ENCODE data around the gene DLG2.

DLG2 gene

DNA sequence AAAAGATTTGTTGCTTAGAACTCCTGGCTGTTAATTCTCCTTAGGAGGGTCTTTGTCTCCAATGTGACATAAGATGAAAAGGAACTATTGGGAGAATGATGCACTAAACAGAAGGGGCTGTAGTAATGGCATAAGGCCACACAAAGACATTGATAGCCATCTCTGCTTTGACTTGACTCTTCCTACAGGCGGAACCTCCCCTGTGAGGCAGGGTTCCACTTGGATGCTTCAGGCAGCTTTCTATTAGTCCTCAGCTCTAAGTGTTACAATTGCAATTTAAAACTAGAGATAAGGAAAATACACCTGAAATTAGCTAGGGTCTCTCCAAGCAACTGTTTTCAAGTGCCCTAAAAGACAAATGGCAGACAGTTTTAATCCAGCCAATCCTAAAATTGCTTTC, 1949.4 kb downstream of the DLG2 start:
- no peak for DNase-seq (ENCODE audit: low spot score)

DNA sequence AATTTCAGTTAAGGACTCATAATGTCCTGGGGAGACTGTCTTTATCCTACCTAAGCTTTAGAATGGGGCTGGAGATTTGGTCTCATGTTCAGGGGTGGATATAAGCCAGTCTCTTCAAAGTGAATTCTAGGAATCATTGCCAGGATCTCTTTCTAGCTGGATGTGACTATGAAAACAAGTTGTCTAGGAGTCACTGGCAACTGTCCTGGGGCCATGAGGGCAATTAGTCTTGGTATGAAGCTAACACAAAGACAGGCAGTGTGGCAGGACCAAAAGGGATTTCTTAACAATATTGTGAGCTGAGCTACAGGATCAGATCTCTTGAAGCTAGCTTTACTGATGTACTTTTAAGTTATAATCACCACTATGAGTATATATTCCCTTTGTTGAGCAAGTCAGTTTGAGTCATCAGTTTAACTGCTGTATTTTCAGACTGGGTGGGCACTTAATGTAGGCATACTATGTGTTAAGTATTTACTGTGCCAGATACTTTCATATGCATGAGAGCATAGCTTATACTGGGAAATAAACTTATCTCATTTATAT, 1951.0 kb downstream of the DLG2 start:
- no peak for DNase-seq (ENCODE audit: low spot score)

DNA sequence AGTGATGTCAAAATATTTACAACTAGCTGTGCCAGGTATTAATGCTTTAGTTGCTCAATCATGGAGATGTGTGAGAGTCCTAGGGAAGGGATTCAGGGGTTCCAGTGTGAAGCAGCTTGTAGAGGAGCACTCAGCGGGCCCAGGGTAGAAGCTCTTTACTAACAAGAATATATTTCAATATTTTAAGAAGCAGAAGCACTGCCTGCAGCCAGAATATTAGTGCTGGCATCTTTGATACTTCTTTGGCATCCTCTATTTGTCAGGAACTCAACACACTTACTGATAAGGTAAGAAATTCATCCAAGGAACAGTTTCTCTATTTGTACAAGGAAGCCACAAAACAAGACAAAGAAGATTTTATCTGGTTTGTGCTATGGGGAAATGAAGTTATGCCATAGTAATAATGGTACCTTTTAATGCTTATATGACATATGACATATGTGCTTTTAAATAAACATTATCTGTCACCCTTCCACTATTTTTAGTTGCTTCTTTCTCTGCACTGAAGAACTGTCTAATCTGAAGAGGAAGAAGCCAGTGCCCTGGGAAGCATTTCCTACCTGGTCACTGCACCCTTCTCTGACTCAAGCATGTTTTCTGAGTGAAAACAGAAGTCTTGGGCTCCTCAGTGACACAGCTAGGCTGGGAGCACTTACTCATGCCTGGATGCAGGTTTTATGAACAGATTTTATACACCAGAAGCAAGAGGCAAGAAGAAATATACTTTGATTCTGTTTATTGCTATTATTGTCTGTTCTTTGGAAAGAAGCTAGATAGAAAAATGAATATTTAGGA, 1952.8 kb downstream of the DLG2 start:
- no peak for DNase-seq (ENCODE audit: low spot score)

DNA sequence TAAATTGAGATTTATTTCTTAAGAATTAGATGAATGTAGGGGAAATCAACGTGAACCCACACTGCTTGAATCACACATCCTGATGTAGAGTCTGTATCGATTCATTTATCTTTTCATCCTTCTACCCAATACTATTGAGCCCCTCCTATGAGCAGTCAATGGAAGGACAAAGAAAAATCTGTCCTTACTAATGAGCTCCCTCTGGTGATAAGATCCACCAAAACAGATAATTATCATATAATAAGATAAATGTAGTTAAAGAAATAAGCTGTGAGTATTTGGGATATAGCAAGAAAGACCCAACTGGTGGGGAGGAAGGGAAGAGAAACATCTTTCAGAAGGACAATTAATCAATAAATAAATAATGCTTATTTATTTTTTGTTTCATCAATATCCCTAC, 1955.9 kb downstream of the DLG2 start:
- DNase-seq (ENCODE audit: low spot score), result no peak

DNA sequence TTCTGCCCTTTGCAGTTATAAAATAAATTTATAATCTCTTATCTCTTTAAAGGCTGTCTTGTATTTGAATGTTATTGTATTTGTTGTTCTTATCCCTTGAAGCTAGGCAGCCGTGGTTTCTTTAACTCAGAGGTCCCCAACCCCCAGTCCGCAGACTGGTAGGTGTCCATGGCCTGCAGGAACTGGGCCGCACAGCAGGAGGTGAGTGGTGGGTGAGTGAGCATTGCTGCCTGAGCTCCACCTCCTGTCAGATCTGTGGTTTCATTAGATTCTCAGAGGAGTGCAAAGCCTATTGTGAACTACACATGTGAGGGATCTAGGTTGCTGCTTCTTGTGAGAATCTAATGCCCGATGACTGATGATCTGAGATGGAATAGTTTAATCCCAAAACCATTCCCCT, 1961.0 kb downstream of the DLG2 start:
- DNase-seq (ENCODE audit: low spot score), result no peak

DNA sequence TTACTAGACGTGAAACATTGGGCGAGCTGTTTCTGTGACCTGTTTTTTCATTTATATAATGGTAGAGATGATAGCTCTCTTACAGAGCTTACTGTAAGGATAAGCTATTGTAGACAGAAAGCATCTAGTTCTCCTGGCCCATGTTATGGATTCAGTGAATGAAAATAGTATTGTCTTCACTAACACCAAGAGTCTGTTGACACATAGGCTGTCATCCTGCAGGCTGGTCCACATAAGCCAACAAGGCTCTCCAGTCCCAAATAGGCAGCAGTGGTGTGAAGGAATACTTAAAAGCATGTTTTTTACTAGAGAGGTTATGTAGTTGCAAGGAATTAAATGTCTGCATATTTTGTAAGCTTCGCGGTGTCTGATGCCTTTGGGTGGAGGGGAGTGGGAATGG, 1963.2 kb downstream of the DLG2 start:
- no peak for DNase-seq (ENCODE audit: low spot score)

DNA sequence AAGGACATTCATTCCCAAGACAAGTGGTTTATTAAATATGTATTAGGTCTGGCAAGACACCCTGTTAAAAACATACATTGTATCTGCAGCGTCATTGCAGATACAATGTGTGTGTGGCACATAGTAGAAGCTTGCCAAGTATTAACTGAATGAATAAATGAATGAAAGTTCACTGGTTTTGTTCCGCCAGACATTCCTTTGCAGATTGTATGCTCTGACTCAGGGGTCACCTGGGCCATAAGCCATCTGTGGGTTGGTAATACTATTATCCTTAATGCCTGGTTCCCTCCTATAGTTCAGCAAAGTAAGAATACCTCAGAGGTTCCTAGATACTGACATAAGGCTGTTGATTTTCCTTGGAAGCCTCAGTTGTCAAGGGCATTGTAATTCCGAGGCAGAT, 1963.7 kb downstream of the DLG2 start:
- no peak for DNase-seq (ENCODE audit: low spot score)

DNA sequence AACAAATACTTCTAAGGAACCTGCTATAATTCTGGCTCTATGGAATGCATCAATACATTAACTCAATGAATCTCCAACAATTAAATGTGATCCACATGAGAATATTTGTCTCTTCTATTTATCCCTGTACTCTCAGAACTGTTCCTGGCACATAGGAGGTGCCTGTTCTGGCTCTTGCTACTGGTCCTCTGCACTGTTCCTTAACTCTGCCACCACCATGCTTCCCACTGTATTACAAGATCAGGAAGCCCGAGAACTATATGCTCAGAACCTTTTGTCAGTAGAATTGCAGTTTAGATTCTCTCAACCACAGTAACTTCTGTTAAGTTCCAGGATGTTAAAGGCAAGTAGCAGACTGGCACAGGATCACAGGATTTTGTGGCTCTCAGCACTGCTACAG, 1964.7 kb downstream of the DLG2 start:
- DNase-seq (ENCODE audit: low spot score), result no peak

DNA sequence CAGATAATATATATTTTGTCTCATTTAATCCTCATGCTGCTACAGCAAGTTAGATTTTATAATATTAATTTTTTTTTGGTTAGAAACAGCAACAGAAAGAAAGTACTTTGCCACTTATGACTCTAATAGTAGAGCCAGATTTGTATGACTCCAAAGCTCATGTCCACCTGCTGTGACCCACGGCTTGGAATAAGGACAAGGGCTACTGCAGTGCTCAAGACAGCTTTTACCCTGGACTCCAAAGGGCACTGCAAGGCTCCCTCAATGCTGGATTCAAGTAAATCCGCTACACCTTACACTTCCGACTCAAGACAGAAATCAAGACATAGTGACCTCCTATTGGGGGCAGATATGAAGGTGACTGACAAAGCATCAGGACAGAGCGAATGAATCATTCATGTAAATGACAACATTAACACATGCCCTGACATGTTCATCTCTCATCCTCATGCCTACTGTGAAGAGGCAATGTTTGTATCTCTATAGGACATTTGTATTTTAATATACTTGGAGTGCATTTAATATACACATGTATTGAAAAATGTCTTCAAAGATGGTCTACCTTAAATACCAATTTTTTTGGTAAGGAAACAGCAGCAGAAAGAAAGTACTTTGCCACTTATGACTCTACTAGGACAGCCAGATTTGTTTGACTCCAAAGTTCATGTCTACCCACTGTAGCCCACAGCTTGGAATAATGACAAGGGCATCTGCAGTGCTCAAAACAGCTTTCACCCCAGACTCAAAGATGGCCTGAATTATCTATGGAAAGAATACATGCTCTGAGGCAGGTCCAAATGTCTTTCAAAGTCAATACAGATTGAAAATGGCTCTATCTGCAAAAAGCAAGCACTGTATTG, 1965.4 kb downstream of the DLG2 start:
- DNase-seq (ENCODE audit: low spot score), result no peak

DNA sequence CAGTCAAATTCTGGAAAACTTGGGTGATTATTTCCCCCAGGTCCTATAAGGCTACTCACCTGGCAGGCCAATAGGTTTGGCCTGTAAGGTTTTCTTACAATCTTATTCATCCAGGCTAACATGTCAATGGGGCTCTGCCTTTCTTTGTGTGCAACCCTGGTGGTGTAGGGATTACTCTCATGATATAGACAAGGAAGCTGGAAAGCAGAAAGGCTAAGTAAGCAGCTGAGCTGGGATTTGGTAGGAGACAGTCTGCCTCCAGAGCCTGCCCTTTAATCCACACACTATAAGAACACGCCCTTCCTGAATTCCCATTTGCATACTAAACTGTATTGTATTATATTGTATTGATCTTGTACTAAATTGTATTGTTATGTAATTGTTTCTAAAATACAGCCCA, 1967.7 kb downstream of the DLG2 start:
- DNase-seq (ENCODE audit: low spot score), result no peak

DNA sequence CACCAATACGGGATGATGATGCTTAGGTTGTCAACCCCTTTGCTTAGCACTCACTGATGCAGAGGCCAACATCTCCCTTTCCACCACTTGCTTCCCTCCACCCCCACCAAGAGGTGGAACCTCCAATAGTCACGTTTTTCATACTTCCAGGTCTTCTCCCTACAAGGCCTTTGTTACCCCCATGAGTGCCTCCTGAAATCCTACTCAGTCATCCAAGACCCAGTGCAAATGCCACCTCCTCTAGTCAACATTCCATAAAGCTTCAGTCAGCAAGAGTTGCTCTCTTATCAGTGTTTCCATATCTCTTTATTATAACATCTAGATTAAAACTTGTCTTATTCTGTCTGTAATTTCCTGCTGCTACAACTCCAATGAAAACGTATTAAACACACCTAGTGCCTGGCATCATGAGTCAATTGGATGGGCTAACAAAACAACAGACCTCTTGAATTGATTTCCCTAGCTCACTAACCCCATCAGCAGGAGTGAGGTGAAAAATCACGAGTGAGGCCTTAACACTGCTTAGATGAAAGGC, 1970.3 kb downstream of the DLG2 start:
- no peak for DNase-seq (ENCODE audit: low spot score)

DNA sequence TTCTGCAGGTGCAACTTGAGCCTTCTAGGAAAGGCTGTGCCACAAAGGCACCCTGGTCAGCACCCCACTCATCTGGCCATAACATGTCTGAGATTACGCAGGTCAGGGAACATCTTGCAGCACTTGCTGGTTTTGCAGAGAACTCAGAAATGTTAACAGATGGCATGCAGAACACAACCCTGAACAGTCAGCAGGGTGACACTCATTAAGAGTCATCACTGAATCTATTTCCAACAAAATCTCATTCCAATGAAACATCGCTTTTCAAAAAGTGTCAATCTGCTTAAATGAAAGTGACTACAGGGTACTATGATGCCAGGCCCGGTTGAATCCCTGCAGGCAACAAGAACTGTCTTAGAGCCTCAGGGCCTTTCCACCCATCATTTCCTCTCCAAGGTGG, 1971.2 kb downstream of the DLG2 start:
- DNase-seq (ENCODE audit: low spot score), result no peak

DNA sequence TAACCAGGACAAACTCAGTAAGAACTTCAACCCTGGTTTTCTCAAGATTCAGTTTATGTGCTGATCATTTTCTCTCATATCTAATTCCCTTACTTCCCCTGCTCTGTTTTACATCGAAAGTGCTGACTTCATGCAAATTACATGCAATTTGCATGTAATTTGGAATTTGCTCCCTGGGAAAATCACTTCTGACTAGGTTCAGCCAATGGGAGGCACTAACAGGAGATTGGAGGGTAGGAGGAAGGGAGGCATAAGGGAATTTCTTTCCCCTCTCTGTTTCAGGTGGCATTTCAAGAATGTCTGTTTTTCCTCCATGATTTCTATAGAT, 1977.7 kb downstream of the DLG2 start:
- DNase-seq (ENCODE audit: low spot score), result no peak

DNA sequence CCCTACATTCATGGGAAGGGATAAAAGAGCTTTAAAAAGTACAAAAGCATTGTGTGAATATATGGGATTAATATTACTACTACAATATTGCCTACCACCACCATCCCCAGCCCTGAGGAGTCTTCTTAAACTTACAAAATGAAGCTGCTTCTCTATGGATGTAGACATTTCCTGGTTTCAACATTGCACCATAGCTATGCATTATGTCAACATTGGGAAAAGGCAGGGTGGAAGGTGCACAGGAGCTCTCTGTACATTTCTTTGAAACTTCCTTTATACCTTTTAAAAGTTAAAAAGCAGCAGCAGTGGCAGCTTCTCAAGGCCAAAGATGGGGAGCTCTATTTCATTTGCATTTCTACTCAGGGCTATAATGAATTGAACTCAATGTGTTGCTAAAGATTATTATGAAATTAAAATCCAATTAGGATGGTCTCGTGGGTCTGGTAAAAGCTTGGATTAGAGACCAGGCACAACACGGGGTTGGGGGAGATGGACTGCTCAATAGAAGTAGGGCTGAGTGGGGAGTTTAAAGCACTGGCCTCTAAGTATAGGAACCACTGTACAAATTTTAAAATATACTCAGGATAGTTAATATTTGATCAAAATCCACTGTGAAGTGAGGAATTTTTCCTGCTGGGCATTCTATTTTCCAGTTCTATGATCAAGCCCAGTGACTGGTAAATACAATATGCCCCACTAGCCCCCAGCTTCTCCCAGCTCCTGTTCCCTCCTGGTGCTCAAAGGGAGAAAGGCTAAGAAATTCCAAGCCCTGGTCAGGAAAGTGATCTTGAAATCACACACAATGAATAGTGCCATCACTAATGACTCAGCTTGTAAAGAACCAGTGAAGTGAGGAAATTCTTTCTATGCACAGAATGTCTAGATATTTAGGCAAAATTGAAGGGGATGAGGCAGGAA, 1978.3 kb downstream of the DLG2 start:
- DNase-seq (ENCODE audit: low spot score), result no peak

DNA sequence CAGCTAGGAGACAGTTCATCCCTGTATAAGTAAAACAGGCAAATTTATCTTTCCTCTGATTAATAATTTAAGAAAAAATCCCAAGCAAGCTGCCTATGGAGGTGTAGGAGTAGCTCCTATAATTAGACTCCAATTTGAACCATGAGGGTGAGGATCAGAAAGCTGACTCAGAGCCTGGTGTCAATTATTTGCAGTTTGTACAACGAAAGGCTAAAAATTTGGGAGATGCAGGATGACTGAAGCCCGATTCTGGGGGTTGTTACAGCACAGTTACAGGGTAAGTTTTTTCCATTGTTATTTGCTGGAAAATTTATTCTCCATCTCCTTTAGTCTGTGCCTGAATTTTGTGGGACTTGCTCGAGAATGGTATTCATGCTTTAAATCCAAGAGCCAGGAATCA, 1981.6 kb downstream of the DLG2 start:
- DNase-seq (ENCODE audit: low spot score), result no peak

DNA sequence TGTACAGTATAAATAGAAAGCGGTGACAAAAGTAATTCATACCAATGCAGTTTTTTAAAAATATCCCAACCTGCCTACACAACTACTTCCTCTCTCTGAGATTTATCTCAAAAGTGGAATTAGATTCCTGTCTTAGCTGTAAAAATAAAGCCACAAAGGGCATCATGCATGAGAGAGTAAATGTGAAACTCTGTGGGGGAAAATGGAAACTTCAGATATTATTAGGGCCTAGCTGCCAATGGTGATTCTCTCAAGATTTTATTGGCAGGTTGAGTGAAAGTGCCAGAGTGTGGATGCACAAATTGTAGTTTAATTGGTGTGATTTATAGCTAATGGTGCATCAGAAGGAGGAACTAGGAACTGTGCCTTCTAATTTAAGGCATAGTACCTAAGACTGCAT, 1984.0 kb downstream of the DLG2 start:
- no peak for DNase-seq (ENCODE audit: low spot score)

DNA sequence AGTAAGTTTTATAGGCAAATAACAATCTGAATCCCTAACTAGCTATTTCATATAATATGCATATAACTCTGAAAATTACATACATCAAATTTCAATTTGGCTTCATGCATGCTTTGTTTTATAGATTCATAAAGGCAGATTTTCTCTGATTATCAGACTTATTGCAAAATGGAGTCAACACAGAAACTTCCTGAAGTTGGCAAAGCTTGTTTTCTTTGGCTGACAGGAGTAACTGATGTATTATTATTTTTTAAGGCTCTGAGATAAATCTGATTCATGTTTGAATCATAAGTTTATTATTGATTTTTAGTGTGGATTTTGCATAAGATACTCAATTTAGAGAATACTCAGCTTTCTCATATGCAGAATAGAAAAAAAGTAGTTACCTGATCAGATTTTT, 1984.6 kb downstream of the DLG2 start:
- DNase-seq (ENCODE audit: low spot score), result no peak

DNA sequence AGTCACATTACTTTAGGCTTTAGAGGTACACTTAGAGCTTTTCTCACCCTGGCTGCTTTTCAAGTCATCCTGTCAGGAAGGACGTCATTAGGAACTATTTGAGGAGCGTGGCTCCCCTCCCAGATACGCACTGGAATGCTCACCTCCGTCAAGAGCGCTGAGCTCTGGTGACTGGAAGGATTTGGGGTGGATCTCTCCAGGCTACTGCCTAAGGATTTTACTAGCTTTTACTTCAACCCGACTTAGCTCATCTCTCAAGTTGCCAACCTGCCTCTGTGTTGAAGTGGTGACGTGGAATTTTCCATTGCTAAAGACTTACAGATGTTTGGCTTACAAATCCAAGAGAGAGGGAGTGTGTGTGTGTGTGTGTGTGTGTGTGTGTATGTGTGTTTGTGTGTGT, 1985.6 kb downstream of the DLG2 start:
- no peak for DNase-seq (ENCODE audit: low spot score)

DNA sequence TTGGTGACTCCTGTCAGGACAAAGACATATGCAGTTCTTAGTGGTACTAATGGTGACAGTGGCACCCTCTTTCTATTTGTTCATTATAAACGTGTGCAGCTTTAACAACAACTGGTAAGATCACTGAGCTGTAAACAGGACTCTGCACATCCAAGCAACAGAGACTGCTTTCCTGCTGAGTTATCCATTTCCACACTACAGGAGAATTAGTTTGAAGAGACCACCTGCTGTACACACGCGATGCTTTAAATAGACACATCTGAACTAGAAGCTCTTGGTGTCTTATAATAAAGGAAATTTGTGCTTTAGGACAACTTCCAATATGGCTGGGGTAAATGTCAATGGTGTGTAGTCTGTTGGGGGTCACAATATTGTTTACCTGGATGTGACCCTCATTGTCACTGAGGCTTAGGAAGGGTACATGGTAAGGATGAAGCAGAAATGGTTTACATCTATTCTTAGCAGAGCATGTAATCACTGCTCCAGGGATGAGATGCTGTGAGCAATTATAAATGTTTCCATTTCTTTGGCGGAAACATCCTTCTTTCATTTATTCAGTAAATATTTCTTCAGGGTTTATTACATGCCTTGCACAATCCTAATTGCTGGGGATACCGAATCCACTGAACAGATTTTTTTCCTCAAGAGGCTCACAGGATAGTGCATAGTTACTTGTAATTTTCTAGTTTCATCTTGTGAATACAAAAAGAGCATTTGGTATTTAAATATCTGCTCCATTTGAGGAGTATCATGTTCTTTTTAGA, 1987.0 kb downstream of the DLG2 start:
- no peak for DNase-seq (ENCODE audit: low spot score)

DNA sequence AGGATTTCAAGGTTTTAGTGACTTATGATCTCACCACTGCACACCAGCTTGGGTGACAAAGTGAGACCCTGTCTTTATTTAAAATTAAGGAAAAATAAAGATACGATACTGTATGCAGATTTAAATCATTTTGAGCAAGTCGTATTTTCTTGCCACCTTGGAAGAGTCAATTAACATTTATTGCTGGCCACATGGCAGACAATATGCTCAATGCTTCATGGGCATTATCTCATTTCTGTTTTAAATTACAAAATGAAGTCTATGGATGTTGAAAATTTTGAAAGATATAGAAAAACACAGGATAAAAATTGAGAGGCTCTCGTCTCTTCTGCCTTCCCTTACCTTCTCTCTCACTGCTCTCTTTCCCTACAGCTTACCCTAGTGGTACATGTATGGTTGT, 1992.0 kb downstream of the DLG2 start:
- DNase-seq (ENCODE audit: low spot score), result no peak

DNA sequence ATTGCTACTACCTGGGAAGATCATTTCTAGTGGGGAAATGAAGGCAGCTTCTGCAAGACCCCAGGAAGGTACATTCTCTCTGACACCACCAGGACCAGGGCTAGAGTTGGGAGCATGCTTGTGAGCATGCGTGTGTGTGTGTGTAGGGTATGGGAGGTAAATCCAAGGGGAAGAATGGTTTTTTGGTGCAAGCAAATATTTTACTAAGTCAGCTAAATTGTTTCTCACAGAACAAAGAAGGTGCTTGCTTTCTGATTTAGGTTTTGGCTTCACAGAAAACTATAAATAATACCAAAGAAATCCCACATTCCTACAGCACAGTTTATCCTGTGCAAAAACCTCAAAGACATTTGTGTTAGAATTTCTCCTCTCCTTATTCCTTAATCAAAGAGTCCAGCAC, 1996.9 kb downstream of the DLG2 start:
- no peak for DNase-seq (ENCODE audit: low spot score)

Data from germinal center (tissue), 1 donor.